Lower leg skin (tissue), 3 donors: ENCODE results near the gene CD207.

Source experiments
- CTCF ChIP-seq, 3 donors: fragments of 450-650 bp; IDR thresholded peaks; one replicate each; pipeline ENCODE4 v1.5.1; 2016; ENCODE audit warnings: antibody characterized with exemption in 3 of 3, mild to moderate bottlenecking in 3 of 3, moderate library complexity in 2 of 3
- POLR2A ChIP-seq, 2 donors: fragments of 450-650 bp; IDR thresholded peaks; one replicate each; pipeline ENCODE4 v1.6.1; 2016 to 2017; ENCODE audit warnings: antibody characterized with exemption in 2 of 2, mild to moderate bottlenecking in 1 of 2, moderate library complexity in 1 of 2

GRCh38 chr2:70806013-70806412 lies 29.6 kb downstream of the CD207 start:
- TF ChIP-seq POLR2A (IDR thresholded peaks at IDR 0.05) (no peak), CTCF (IDR thresholded peaks at IDR 0.05) (no peak)
